Type B pancreatic cell (in vitro differentiated cells): Measurements from ENCODE around the gene FOXK2. TPM values are rescaled to one million over a fixed set of nuclear protein-coding genes. Genes with fewer than 3 reads are reported as not detected.
A peak's percentile ranks its signal among the peaks of the same experiment; 100 is the strongest.

ENCODE experiments used
- DNase-seq: peaks from one replicate; pipeline ENCODE4 v3.0.0; 2021; ENCODE audit warnings: mixed read lengths; ENCODE audit not compliant: unreplicated experiment; ENCODE audit errors: extremely low spot score
- H3K27ac Mint-ChIP-seq: 2 replicates; pipeline ENCODE4 v1.8.0; 2021; ENCODE audit warnings: mild to moderate bottlenecking, mixed read lengths
- H3K27me3 Mint-ChIP-seq: 2 replicates; pipeline ENCODE4 v1.8.0; 2021; ENCODE audit warnings: mixed read lengths
- H3K36me3 Mint-ChIP-seq: 2 replicates; pipeline ENCODE4 v1.8.0; 2021; ENCODE audit warnings: mixed read lengths
- H3K4me1 Mint-ChIP-seq: one replicate; pipeline ENCODE4 v1.8.0; 2021; ENCODE audit warnings: mixed read lengths; ENCODE audit not compliant: unreplicated experiment
- H3K4me3 Mint-ChIP-seq: 2 replicates; pipeline ENCODE4 v1.8.0; 2021; ENCODE audit warnings: mild to moderate bottlenecking, mixed read lengths
- H3K9me3 Mint-ChIP-seq: 2 replicates; pipeline ENCODE4 v1.8.0; 2021; ENCODE audit warnings: mixed read lengths
- total RNA-seq: library from RNA; stranded (reverse); gene quantifications from 2 replicates; pipeline ENCODE4 v1.2.1, GENCODE V29; 2021; ENCODE audit warnings: low replicate concordance
- TF ChIP-seq, protein P1 (sequence below): fragments of 200-600 bp; sonication (generic); conservative IDR thresholded peaks from 2 replicates; pipeline ENCODE4 v1.5.0; 2021; ENCODE audit warnings: antibody characterized with exemption, mild to moderate bottlenecking

Gene FOXK2
- total RNA-seq, 1 donor from 2014 or later: 75.5 TPM

DNA sequence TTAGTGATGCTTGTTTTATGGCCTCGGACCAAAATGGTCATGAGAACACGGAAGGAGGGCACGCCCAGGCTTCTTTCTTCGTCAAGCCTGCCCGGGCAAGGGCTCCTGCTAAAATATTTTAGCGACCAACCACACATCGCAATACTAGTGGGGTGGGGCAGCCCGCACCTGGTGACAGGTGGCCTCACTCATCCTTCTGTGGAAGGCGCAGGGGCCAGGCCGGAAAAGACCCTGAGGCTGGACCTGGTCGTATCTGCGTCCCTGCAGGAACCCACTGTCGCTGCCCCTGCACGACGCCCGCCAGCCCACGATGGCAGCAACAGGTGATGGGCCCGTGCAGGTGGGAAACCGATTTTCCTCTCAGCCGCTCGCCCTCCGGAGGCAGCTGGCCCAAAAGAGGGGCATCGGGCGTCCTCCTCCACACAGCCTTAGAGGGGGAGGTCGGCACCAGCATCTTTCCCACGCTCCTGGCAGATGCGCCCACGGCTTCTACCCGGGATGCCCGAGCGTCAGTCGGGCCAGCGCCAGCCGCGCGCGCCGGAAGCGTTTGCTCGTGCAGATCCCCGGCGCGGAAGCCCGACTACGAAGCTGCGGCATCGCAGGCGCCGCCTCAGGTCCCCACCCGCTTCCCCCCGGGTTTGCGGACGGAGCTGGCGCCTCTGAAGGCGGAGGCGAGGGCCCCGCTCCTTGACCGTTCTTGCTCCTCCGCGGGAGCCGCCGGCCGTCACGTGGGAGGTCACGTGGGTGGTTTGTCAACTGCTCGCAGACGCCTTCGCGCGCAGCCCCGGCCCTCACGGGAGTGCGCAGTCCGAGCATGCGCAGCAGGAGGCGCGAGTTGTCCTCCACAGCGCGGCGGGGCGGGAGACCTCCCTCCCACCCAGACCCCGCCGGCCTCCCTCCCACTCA is 22.8 kb upstream of the FOXK2 start:
- H3K4me1 Mint-ChIP-seq: peaks cover 18% of the 10 kb centered on the region
- H3K27ac Mint-ChIP-seq: no peak overlapping the region
- H3K9me3 Mint-ChIP-seq: no peaks in the 10 kb centered on the region
- TF ChIP-seq, protein P1, sequence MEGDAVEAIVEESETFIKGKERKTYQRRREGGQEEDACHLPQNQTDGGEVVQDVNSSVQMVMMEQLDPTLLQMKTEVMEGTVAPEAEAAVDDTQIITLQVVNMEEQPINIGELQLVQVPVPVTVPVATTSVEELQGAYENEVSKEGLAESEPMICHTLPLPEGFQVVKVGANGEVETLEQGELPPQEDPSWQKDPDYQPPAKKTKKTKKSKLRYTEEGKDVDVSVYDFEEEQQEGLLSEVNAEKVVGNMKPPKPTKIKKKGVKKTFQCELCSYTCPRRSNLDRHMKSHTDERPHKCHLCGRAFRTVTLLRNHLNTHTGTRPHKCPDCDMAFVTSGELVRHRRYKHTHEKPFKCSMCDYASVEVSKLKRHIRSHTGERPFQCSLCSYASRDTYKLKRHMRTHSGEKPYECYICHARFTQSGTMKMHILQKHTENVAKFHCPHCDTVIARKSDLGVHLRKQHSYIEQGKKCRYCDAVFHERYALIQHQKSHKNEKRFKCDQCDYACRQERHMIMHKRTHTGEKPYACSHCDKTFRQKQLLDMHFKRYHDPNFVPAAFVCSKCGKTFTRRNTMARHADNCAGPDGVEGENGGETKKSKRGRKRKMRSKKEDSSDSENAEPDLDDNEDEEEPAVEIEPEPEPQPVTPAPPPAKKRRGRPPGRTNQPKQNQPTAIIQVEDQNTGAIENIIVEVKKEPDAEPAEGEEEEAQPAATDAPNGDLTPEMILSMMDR: no peak
- peak overlapping the region; percentile 78 for H3K4me3 Mint-ChIP-seq
- peak; percentile 97 for DNase-seq
- no peaks in the 10 kb centered on the region for H3K36me3 Mint-ChIP-seq
- H3K27me3 Mint-ChIP-seq: peaks cover 10% of the 10 kb centered on the region

DNA sequence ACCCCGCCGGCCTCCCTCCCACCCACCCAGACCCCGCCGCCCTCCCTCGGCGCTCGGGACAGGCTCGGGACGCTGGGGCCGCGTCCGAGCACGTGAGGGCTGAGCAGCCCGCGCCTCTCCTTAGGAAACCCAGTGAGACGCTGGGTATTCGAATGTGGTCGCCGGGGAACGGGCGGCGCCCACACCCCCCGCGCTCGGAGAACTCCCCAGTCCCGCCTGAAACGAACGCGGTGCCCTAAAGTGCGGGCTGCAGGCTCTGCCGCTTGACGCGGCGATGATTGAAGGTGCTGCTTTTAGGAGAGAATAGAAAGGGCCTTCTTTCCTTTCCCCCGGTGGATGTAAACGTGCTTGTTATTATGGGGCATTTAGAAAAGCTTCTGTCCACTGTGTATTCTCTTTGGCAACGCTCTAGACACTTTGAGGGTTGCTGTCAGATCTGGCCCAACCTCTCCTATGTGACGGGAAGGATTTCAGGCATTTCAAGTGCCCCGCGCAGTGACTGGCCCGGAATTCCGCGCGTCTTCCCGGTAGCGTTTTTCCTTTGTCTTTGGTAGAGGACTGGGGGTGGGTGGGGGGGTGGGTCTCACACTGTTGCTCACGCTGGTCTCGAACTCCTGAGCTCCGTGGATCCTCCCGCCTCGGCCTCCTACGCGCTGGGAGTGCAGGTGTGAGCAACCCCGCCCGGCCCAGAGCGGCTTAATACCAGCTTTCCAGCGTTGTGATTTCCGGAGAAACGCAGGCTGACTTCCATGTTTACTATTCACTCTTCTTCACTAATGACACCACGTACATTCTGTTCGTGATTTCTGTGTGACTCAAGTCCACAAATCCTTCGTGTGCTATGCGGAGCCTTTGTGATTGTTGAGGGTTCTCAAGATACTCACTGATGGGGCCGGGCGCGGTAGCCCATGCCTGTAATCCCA is 21.8 kb upstream of the FOXK2 start:
- peak overlapping the region; percentile 92 for H3K27ac Mint-ChIP-seq
- H3K9me3 Mint-ChIP-seq: no peaks in the 10 kb centered on the region
- TF ChIP-seq, protein P1: no peak
- H3K4me1 Mint-ChIP-seq: peaks cover 18% of the 10 kb centered on the region
- H3K36me3 Mint-ChIP-seq: no peaks in the 10 kb centered on the region
- no peak for DNase-seq
- H3K4me3 Mint-ChIP-seq: peak overlapping the region; percentile 93
- peaks cover 10% of the 10 kb centered on the region for H3K27me3 Mint-ChIP-seq

DNA sequence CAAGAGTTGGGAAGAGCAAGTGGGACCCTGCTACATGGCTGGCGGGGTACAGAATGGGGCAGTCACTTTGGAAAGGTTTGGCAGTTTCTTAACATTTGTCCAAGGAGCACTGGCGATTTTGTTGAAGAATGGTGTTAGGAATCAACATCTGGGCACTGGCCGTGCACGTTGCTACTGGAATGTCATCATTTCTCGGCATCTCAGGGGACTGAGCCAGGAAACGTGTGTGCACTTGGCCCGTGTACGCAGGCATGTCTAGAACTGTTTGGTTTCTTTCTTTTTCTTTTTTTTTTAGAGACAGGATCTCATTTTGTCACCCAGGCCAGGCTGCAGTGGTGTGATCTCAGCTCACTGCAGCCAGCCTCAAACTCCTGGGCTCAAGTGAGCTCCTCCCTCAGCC is 17.3 kb upstream of the FOXK2 start:
- no peak for DNase-seq
- Mint-ChIP-seq H3K27me3 (peaks cover 2% of the 10 kb centered on the region), H3K4me3 (no peak overlapping the region), H3K4me1 (peaks cover 6% of the 10 kb centered on the region), H3K36me3 (no peaks in the 10 kb centered on the region), H3K27ac (no peak overlapping the region), H3K9me3 (no peaks in the 10 kb centered on the region)
- TF ChIP-seq, protein P1: no peak

DNA sequence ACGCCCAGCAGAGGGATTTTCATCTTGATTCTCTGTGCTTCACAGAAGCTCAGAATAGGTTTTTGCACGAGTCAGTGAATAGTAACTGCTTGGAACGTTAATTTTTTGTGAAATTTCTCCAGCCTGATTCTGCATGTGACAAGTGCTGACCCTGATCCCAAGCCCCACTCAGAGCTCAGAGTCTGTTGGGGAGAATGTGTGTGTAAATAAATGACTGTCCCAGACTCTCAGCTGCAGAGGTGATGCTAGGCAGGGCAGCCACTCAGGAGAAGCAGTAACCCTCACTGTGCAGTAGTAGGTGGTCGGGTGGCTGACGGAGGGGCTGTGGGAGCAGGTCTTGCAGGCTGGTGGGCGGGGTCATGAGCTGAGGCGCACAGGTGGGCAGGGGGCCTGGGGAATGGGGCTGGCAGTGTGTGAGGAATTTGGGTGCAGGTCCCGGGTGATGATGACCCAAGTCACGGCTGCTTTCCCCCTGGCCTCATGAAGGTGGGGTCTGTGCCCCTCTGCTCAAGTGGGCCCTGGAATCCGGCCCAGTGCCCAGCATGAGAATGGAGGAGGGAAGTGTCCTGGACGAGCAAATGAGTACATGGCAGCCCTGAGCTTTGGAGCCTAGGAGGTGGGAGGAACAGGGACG is 16.3 kb upstream of the FOXK2 start:
- Mint-ChIP-seq H3K4me1 (no peaks in the 10 kb centered on the region), H3K27ac (no peak overlapping the region), H3K27me3 (no peaks in the 10 kb centered on the region), H3K36me3 (no peaks in the 10 kb centered on the region), H3K9me3 (no peaks in the 10 kb centered on the region), H3K4me3 (no peak overlapping the region)
- TF ChIP-seq, protein P1: no peak
- DNase-seq: no peak

DNA sequence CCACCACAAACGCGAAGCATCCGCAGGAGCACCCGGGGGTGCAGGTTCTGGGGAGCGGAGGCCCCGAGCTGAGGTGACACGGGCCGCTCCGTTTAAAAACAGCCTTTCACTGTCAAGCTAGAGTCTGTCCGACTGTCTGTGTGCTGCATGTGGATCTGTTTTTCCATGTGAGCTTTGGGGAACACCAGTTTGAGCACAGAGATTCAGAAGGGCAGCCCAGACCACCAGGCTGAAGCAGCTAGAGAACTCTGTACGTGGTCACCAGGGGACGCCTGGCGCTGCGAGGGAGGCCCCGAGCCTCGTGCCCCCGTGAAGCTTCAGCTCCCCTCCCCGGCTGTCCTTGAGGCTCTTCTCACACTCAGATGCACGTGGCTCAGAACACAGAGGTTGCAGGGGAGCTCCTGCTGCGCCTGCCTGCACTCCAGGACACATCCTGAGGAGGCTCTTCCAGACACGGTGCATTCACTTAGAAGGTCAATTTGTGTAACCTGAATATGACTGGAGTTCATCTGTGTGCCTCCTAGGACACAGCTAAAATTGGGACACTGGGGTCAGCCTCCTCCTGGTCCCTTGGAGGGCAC is 15.7 kb upstream of the FOXK2 start:
- Mint-ChIP-seq H3K4me1 (no peaks in the 10 kb centered on the region), H3K27me3 (no peaks in the 10 kb centered on the region), H3K4me3 (no peak overlapping the region)

More for the DNA sequence above, 15.7 kb upstream of the FOXK2 start:
- no peaks in the 10 kb centered on the region for H3K9me3 Mint-ChIP-seq
- no peak for DNase-seq
- TF ChIP-seq, protein P1: no peak
- H3K27ac Mint-ChIP-seq: no peak overlapping the region
- H3K36me3 Mint-ChIP-seq: no peaks in the 10 kb centered on the region
